ENCODE results near the gene SH2B3. TPM values are rescaled to one million over a fixed set of nuclear protein-coding genes. Genes with fewer than 3 reads are reported as not detected.

Gene SH2B3
- total RNA-seq, 1 donor from 2014 or later, result 24.1 TPM

DNA sequence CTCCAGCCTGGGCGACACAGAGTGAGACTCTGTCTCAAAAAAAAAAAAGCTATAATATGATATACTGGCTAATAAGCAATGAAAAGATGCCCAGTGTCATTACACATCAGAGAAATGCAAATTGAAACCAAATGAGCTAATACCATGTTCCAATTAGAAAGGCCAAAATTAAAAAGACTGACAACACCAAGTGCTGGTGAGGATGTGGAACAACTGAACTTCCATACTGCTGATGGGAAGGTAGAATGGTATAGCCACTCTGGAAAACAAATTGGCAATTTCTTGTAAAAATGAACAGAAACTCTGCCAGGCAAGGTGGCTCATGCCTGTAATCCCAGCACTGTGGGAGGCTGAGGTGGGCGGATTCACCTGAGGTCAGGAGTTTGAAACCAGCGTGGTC, 28.3 kb upstream of the SH2B3 start:
- Histone ChIP-seq H3K27ac (no peak overlapping the region), H3K4me3 (no peak overlapping the region), H3K4me1 (no peaks in the 10 kb centered on the region), H3K27me3 (no peaks in the 10 kb centered on the region), H3K9me3 (no peaks in the 10 kb centered on the region), H3K36me3 (no peaks in the 10 kb centered on the region)
- TF ChIP-seq POLR2A (IDR thresholded peaks at IDR 0.05) (no peak), POLR2AphosphoS5 (IDR thresholded peaks at IDR 0.05; ENCODE audit: insufficient read depth in 1 of 2, low read depth in 1 of 2) (no peak)
- TF ChIP-seq, protein P1, sequence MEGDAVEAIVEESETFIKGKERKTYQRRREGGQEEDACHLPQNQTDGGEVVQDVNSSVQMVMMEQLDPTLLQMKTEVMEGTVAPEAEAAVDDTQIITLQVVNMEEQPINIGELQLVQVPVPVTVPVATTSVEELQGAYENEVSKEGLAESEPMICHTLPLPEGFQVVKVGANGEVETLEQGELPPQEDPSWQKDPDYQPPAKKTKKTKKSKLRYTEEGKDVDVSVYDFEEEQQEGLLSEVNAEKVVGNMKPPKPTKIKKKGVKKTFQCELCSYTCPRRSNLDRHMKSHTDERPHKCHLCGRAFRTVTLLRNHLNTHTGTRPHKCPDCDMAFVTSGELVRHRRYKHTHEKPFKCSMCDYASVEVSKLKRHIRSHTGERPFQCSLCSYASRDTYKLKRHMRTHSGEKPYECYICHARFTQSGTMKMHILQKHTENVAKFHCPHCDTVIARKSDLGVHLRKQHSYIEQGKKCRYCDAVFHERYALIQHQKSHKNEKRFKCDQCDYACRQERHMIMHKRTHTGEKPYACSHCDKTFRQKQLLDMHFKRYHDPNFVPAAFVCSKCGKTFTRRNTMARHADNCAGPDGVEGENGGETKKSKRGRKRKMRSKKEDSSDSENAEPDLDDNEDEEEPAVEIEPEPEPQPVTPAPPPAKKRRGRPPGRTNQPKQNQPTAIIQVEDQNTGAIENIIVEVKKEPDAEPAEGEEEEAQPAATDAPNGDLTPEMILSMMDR (IDR thresholded peaks at IDR 0.05), result no peak
- intact Hi-C loops (cut with DNase I), result no loop called here
- DNase-seq (ENCODE audit: extremely low spot score in 2 of 2), result no peak

DNA sequence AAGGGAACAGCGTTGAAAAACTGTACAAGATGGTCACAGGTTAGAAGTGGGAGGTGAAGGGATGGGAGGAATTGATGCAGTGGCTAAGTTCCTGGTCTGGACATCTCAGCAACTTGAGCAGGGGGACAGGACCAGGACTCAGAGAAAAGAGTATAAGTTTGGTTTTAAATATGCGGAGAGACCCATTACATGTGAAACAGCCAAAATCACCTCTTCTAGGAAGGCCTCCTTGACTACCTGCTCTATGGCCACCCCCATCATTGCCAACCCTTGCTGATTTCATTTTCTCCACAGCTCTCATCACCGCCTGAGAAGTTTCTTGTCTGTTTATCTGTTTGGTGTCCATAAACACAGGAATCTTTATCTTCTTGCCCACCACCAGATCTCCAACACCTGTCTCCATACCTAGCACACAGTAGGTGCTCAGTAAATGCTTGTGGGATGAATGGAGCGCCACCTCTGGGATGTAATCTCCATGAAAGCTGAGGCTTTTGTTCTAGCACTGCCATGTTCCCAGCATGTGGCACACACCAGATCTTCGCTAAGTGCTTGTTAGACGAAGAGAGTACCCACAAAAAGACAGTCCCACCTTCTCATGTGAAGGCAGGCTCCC, 25.7 kb upstream of the SH2B3 start:
- H3K27ac ChIP-seq, result no peak overlapping the region
- no peaks in the 10 kb centered on the region for H3K36me3 ChIP-seq
- TF ChIP-seq POLR2AphosphoS5 (IDR thresholded peaks at IDR 0.05; ENCODE audit: insufficient read depth in 1 of 2, low read depth in 1 of 2) (no peak), POLR2A (IDR thresholded peaks at IDR 0.05) (no peak)
- TF ChIP-seq, protein P1 (IDR thresholded peaks at IDR 0.05), result no peak
- H3K4me3 ChIP-seq, result no peak overlapping the region
- no peaks in the 10 kb centered on the region for H3K4me1 ChIP-seq
- no peaks in the 10 kb centered on the region for H3K9me3 ChIP-seq
- no peak for DNase-seq (ENCODE audit: extremely low spot score in 2 of 2)
- no peaks in the 10 kb centered on the region for H3K27me3 ChIP-seq
- intact Hi-C loops (cut with DNase I), result no loop called here

DNA sequence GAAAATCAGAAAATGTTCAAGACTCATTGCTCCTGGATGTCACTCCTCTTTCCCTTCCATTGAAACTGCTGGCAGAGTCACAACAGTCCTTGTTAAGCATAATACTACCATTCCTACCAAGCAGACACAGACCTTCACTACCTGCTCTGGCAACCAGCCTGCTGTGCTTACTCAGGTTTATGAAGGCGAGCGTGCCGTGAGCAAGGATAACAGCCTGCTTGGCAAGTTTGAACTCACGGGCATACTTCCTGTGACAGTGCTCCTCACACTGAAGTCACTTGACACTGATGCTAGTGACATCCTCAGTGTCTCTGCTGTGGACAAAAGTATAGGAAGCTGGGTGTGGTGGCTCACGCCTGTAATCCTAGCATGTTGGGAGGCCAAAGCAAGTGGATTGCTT, 21.1 kb upstream of the SH2B3 start:
- H3K4me3 ChIP-seq, result no peak overlapping the region
- no peak overlapping the region for H3K27ac ChIP-seq
- intact Hi-C loops (cut with DNase I), result no loop called here
- no peaks in the 10 kb centered on the region for H3K27me3 ChIP-seq
- TF ChIP-seq POLR2AphosphoS5 (IDR thresholded peaks at IDR 0.05; ENCODE audit: insufficient read depth in 1 of 2, low read depth in 1 of 2) (no peak), POLR2A (IDR thresholded peaks at IDR 0.05) (no peak)
- TF ChIP-seq, protein P1 (IDR thresholded peaks at IDR 0.05), result no peak
- H3K36me3 ChIP-seq, result no peaks in the 10 kb centered on the region
- DNase-seq (ENCODE audit: extremely low spot score in 2 of 2), result no peak
- H3K4me1 ChIP-seq, result no peaks in the 10 kb centered on the region
- no peaks in the 10 kb centered on the region for H3K9me3 ChIP-seq

DNA sequence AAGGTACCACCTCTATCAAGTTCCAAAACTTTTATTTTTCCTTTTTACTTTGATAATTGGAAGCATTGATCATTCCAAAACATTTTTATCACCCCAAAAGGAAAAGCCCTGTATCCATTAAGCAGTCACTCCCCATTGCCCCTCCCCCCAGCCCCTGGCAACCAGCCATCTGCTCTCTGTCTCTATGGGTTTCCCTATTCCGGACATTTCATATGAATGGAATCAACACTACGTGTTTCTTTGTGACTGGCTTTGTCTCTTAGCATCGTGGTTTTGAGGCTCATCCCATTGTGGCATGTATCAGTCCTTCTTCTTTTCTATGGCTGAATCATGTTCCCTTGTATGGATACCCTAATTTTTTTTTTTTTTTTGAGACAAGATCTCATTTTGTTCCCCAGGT, 18.8 kb upstream of the SH2B3 start:
- Histone ChIP-seq H3K9me3 (no peaks in the 10 kb centered on the region), H3K27me3 (no peaks in the 10 kb centered on the region), H3K36me3 (no peaks in the 10 kb centered on the region), H3K4me3 (no peak overlapping the region), H3K27ac (no peak overlapping the region), H3K4me1 (no peaks in the 10 kb centered on the region)
- intact Hi-C loops (cut with DNase I), result no loop called here
- DNase-seq (ENCODE audit: extremely low spot score in 2 of 2), result no peak
- no peak for TF ChIP-seq POLR2A (IDR thresholded peaks at IDR 0.05)
- no peak for TF ChIP-seq POLR2AphosphoS5 (IDR thresholded peaks at IDR 0.05; ENCODE audit: insufficient read depth in 1 of 2, low read depth in 1 of 2)
- TF ChIP-seq, protein P1 (IDR thresholded peaks at IDR 0.05), result no peak

DNA sequence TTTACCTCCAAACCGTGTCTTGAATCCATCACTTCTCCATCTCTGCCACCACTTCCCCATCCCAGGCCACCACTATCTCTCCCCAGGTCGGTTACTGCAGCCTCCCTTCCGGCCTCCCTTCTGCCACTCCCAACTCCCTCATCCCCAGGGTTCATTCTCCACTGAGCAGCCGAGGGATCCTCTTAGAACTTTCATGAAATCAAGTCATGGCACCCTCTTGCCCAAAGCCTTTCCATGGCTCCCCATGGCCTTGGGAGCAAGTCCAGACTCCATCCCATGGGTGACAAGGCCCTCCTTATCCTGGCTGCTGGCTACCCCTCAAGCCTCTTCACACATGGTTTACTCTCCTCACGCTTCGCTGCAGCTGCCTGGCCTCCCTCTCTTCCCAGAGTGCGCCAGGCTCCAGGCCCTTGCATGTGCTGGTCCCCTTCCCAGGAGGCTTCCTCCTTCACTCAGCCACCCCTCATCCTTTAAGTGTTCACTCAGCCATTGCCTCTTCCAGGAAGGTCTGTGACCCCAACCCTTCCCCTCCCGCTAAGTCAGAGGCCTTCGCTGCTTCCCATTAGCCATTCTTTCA, 17.9 kb upstream of the SH2B3 start:
- no peaks in the 10 kb centered on the region for H3K4me1 ChIP-seq
- intact Hi-C loops (cut with DNase I), result no loop called here
- no peaks in the 10 kb centered on the region for H3K9me3 ChIP-seq
- H3K4me3 ChIP-seq, result no peak overlapping the region
- no peaks in the 10 kb centered on the region for H3K27me3 ChIP-seq
- TF ChIP-seq, protein P1 (IDR thresholded peaks at IDR 0.05), result no peak
- TF ChIP-seq POLR2AphosphoS5 (IDR thresholded peaks at IDR 0.05; ENCODE audit: insufficient read depth in 1 of 2, low read depth in 1 of 2), result no peak
- no peak for TF ChIP-seq POLR2A (IDR thresholded peaks at IDR 0.05)
- H3K36me3 ChIP-seq, result no peaks in the 10 kb centered on the region
- no peak overlapping the region for H3K27ac ChIP-seq
- no peak for DNase-seq (ENCODE audit: extremely low spot score in 2 of 2)

Measured in vagina (tissue), 2 donors.